LNCAP (cell line): ENCODE data around the gene SLC29A1.

Experiments
- CTCF ChIP-seq: fragments of 450-650 bp; IDR thresholded peaks from 2 replicates; pipeline ENCODE4 v1.5.1; 2017; ENCODE audit warnings: mild to moderate bottlenecking

The SLC29A1 gene

GRCh38 chr6:44227148-44227793 lies 3.9 kb downstream of the SLC29A1 start:
- TF ChIP-seq CTCF: no peak

GRCh38 chr6:44228031-44228430 lies 4.6 kb downstream of the SLC29A1 start:
- TF ChIP-seq CTCF: no peak

GRCh38 chr6:44228433-44228832 lies 5.0 kb downstream of the SLC29A1 start:
- no peak for TF ChIP-seq CTCF

GRCh38 chr6:44228836-44229235 lies 5.4 kb downstream of the SLC29A1 start:
- no peak for TF ChIP-seq CTCF

GRCh38 chr6:44229376-44230033 lies 6.1 kb downstream of the SLC29A1 start:
- no peak for TF ChIP-seq CTCF

- TF ChIP-seq CTCF: no peak
These were observed 6.8 kb downstream of the SLC29A1 start for GRCh38 chr6:44230034-44230675.

GRCh38 chr6:44232676-44233566 lies 9.5 kb downstream of the SLC29A1 start:
- no peak for TF ChIP-seq CTCF
